ENCODE data around the gene MAP7. TPM values are rescaled to one million over a fixed set of nuclear protein-coding genes. Genes with fewer than 3 reads are reported as not detected.
A peak's percentile ranks its signal among the peaks of the same experiment; 100 is the strongest.

Gene MAP7
- total RNA-seq, 1 donor from 2014 or later, result 1.3 TPM

DNA sequence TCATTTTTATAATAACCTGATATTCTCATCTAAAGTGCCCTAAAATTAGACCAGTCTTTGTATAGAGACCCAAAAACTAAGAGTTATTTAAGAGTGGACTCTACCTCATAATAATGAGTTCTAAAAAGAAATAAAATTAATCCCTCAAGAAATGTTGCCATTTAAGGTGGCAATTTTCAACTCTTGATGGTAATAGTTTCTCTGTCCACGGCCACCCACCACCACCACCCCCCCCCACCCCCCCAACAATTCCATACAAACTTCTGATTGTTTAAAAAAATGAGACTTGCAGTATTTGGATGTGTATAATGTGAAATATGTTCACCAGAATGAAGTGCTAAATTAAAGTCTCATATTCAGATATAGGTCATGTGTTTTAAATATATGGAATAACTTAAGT, 2.4 kb downstream of the MAP7 start:
- H3K27ac Mint-ChIP-seq (ENCODE audit: unreplicated experiment), result no peak overlapping the region
- TF ChIP-seq, protein P1, sequence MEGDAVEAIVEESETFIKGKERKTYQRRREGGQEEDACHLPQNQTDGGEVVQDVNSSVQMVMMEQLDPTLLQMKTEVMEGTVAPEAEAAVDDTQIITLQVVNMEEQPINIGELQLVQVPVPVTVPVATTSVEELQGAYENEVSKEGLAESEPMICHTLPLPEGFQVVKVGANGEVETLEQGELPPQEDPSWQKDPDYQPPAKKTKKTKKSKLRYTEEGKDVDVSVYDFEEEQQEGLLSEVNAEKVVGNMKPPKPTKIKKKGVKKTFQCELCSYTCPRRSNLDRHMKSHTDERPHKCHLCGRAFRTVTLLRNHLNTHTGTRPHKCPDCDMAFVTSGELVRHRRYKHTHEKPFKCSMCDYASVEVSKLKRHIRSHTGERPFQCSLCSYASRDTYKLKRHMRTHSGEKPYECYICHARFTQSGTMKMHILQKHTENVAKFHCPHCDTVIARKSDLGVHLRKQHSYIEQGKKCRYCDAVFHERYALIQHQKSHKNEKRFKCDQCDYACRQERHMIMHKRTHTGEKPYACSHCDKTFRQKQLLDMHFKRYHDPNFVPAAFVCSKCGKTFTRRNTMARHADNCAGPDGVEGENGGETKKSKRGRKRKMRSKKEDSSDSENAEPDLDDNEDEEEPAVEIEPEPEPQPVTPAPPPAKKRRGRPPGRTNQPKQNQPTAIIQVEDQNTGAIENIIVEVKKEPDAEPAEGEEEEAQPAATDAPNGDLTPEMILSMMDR (IDR thresholded peaks at IDR 0.05; ENCODE audit: unreplicated experiment), result no peak
- H3K27me3 Mint-ChIP-seq (ENCODE audit: unreplicated experiment), result peaks cover 10% of the 10 kb centered on the region
- peaks cover 4% of the 10 kb centered on the region for H3K4me1 Mint-ChIP-seq (ENCODE audit: unreplicated experiment)
- H3K4me3 Mint-ChIP-seq (ENCODE audit: unreplicated experiment), result no peak overlapping the region
- H3K9me3 Mint-ChIP-seq (ENCODE audit: unreplicated experiment), result no peaks in the 10 kb centered on the region
- H3K36me3 Mint-ChIP-seq (ENCODE audit: low read depth, unreplicated experiment), result no peaks in the 10 kb centered on the region
- no peak for DNase-seq (ENCODE audit: low spot score)

DNA sequence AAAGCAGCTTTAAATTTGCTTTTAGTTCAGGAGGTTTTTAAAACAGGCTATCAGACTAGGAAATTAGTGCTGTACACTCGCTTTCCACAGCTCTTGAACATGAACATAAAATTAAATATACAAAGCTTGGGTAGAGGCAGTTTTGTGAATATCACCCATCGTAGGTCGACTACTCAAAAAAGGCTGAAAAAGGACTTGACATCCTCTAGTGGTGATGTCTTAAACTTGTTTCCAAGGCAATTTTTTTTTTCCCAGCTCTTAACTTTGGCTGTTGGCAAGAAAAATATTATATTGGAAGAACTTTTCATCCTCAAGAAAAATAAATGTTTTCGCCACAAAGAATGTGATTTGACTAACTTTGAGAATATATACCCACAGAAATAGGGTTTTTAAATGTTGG, 2.9 kb downstream of the MAP7 start:
- Mint-ChIP-seq H3K27me3 (ENCODE audit: unreplicated experiment) (peaks cover 10% of the 10 kb centered on the region), H3K4me3 (ENCODE audit: unreplicated experiment) (no peak overlapping the region), H3K4me1 (ENCODE audit: unreplicated experiment) (peaks cover 4% of the 10 kb centered on the region), H3K9me3 (ENCODE audit: unreplicated experiment) (no peaks in the 10 kb centered on the region), H3K36me3 (ENCODE audit: low read depth, unreplicated experiment) (no peaks in the 10 kb centered on the region), H3K27ac (ENCODE audit: unreplicated experiment) (no peak overlapping the region)
- DNase-seq (ENCODE audit: low spot score), result no peak
- TF ChIP-seq, protein P1 (IDR thresholded peaks at IDR 0.05; ENCODE audit: unreplicated experiment), result peak; percentile 59

DNA sequence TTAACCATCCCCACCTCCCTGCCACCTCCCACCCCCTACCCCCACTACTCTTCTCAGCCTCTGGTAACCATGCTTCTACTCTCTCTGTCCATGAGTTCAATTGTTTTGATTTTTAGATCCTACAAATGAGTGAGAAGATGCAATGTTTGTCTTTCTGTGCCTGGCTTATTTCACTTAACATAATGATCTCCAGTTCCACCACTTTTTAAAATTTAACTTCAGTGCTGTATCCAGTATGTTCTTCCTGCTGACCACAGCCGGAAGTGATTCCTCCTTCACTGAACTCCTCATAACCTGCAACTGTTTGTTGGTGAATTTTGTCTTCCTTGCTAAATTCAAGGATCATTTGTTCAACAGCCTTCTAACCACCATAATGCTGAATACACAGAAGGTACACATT, 3.9 kb downstream of the MAP7 start:
- peaks cover 4% of the 10 kb centered on the region for H3K4me1 Mint-ChIP-seq (ENCODE audit: unreplicated experiment)
- H3K27ac Mint-ChIP-seq (ENCODE audit: unreplicated experiment), result no peak overlapping the region
- TF ChIP-seq, protein P1 (IDR thresholded peaks at IDR 0.05; ENCODE audit: unreplicated experiment), result no peak
- H3K27me3 Mint-ChIP-seq (ENCODE audit: unreplicated experiment), result peaks cover 8% of the 10 kb centered on the region
- no peaks in the 10 kb centered on the region for H3K9me3 Mint-ChIP-seq (ENCODE audit: unreplicated experiment)
- H3K4me3 Mint-ChIP-seq (ENCODE audit: unreplicated experiment), result no peak overlapping the region
- H3K36me3 Mint-ChIP-seq (ENCODE audit: low read depth, unreplicated experiment), result no peaks in the 10 kb centered on the region
- DNase-seq (ENCODE audit: low spot score), result no peak

DNA sequence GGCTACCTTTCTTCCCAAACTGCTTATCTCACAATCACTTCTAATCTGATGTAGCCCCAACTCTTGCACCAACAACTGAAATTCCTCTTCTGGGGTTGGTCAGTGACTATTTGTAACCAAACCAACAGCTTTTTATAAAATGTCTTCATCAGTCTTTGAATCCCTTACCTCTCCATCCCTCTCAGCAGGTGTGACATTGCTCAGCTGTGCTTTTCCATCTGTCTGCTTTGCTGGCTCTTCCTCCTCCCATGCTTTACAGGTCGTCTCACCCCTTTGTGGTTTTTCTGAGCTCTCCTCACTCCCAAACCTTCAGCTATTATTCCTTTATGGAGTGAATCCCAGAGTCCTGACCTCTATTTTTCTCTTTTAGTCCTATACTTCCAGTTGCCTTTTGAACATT, 5.9 kb downstream of the MAP7 start:
- TF ChIP-seq, protein P1 (IDR thresholded peaks at IDR 0.05; ENCODE audit: unreplicated experiment), result no peak
- DNase-seq (ENCODE audit: low spot score), result no peak
- no peaks in the 10 kb centered on the region for H3K36me3 Mint-ChIP-seq (ENCODE audit: low read depth, unreplicated experiment)
- H3K4me1 Mint-ChIP-seq (ENCODE audit: unreplicated experiment), result peaks cover 3% of the 10 kb centered on the region
- H3K4me3 Mint-ChIP-seq (ENCODE audit: unreplicated experiment), result no peak overlapping the region
- H3K27ac Mint-ChIP-seq (ENCODE audit: unreplicated experiment), result no peak overlapping the region
- no peaks in the 10 kb centered on the region for H3K9me3 Mint-ChIP-seq (ENCODE audit: unreplicated experiment)
- peaks cover 7% of the 10 kb centered on the region for H3K27me3 Mint-ChIP-seq (ENCODE audit: unreplicated experiment)

DNA sequence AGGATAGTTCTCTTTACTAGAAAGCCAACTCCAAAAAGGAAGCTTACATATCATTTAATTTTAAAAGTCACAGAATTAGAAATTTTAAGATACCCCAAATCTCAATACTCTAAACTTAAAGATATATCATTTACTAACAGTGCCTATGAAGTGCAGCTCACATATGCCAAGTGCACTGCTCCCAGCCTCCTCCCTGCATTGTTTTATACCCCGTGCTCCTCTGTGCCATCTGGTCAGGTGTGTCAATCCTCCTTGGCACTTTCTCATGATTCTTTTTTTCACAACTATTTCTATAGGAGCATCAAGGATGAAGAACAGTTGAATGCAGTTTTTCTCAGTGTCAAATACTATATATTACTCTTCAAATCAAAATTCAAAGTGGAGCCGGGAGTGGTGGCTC, 8.8 kb downstream of the MAP7 start:
- no peaks in the 10 kb centered on the region for H3K4me1 Mint-ChIP-seq (ENCODE audit: unreplicated experiment)
- peaks cover 1% of the 10 kb centered on the region for H3K27me3 Mint-ChIP-seq (ENCODE audit: unreplicated experiment)
- TF ChIP-seq, protein P1 (IDR thresholded peaks at IDR 0.05; ENCODE audit: unreplicated experiment), result no peak
- H3K9me3 Mint-ChIP-seq (ENCODE audit: unreplicated experiment), result no peaks in the 10 kb centered on the region
- H3K36me3 Mint-ChIP-seq (ENCODE audit: low read depth, unreplicated experiment), result no peaks in the 10 kb centered on the region
- no peak overlapping the region for H3K27ac Mint-ChIP-seq (ENCODE audit: unreplicated experiment)
- no peak for DNase-seq (ENCODE audit: low spot score)
- H3K4me3 Mint-ChIP-seq (ENCODE audit: unreplicated experiment), result no peak overlapping the region

All from endothelial cell (in vitro differentiated cells).